Caco-2 (cell line): Measurements from ENCODE around the gene ETNK1. TPM values are rescaled to one million over a fixed set of nuclear protein-coding genes. Genes with fewer than 3 reads are reported as not detected.

Experiments used
- BruUV-seq: library from RNA; stranded (reverse); fragments of 400-500 nt; replicated peaks from 2 replicates; lab custom pipeline; 2021; lab: Mats Ljungman, UMichigan
- CTCF ChIA-PET: fragments of 300-600 bp; sonication (Branson Sonifier 250); formaldehyde crosslinking; loops from one replicate; lab custom pipeline; 2022; ENCODE audit warnings: antibody characterized with exemption; lab: Charles Lee
- POLR2A ChIA-PET: fragments of 300-600 bp; sonication (Branson Sonifier 250); formaldehyde crosslinking; loops from one replicate; lab custom pipeline; 2022; ENCODE audit warnings: antibody characterized with exemption; lab: Charles Lee
- DNase-seq, 2 experiments: peaks; one replicate each; pipeline versions ENCODE4 v3.0.0 to v3.0.0-alpha.2; 2020 to 2022
- H3K27me3 ChIP-seq: replicated peaks from 2 replicates; pipeline ENCODE4 v1.6.0; 2011; ENCODE audit warnings: low read length; ENCODE audit not compliant: control insufficient read depth, insufficient read depth
- H3K36me3 ChIP-seq: 2 replicates; pipeline ENCODE4 v1.5.1; 2011; ENCODE audit warnings: low read length; ENCODE audit not compliant: control insufficient read depth, insufficient read depth
- H3K4me1 ChIP-seq: fragments of 250-450 bp; sonication (Bioruptor Pico); 2 replicates; pipeline ENCODE4 v1.5.1; 2020; ENCODE audit warnings: mild to moderate bottlenecking
- H3K4me3 ChIP-seq: 2 replicates; pipeline ENCODE4 v1.5.1; 2011; ENCODE audit warnings: low read depth, mild to moderate bottlenecking, control low read depth, low read length
- H3K9me3 ChIP-seq: fragments of 250-450 bp; sonication (Bioruptor Pico); 2 replicates; pipeline ENCODE4 v1.5.1; 2020; ENCODE audit warnings: mild to moderate bottlenecking, moderate library complexity
- H3K27ac Mint-ChIP-seq: one replicate; pipeline ENCODE4 v1.8.0; 2022; ENCODE audit warnings: mixed read lengths; ENCODE audit not compliant: unreplicated experiment
- H3K27me3 Mint-ChIP-seq: one replicate; pipeline ENCODE4 v1.8.0; 2022; ENCODE audit warnings: mixed read lengths; ENCODE audit not compliant: insufficient read depth, unreplicated experiment
- H3K36me3 Mint-ChIP-seq: one replicate; pipeline ENCODE4 v1.8.0; 2022; ENCODE audit warnings: mild to moderate bottlenecking, mixed read lengths; ENCODE audit not compliant: insufficient read depth, unreplicated experiment
- H3K4me1 Mint-ChIP-seq: one replicate; pipeline ENCODE4 v1.8.0; 2022; ENCODE audit warnings: low read depth, mixed read lengths; ENCODE audit not compliant: unreplicated experiment
- H3K4me3 Mint-ChIP-seq: one replicate; pipeline ENCODE4 v1.8.0; 2022; ENCODE audit warnings: mild to moderate bottlenecking, moderate library complexity, mixed read lengths; ENCODE audit not compliant: unreplicated experiment
- H3K9me3 Mint-ChIP-seq: one replicate; pipeline ENCODE4 v1.8.0; 2022; ENCODE audit warnings: mixed read lengths; ENCODE audit not compliant: unreplicated experiment
- intact Hi-C: fragments of 100-400 bp; cut with micrococcal nuclease; formaldehyde crosslinking; loops from one replicate; pipeline ENCODE4 v1.10.0; 2022; ENCODE audit not compliant: unreplicated experiment
- total RNA-seq: library from RNA; stranded (reverse); gene quantifications from 2 replicates; pipeline ENCODE4 v1.2.3, GENCODE V29; 2022
- TF ChIP-seq, protein P1 (sequence below), 2 experiments: fragments of 200-600 bp in 1 of 2; IDR thresholded peaks; 1 replicate in 1 of 2; 2 replicates in 1 of 2; pipeline versions ENCODE4 v1.5.1 to v1.8.0; 2011 to 2022; ENCODE audit warnings: antibody characterized with exemption in 1 of 2, control low read depth in 1 of 2, inconsistent platforms in 1 of 2, low read depth in 1 of 2, low read length in 1 of 2, mild to moderate bottlenecking in 1 of 2, moderate library complexity in 1 of 2; ENCODE audit not compliant: insufficient read depth in 1 of 2, severe bottlenecking in 1 of 2, unreplicated experiment in 1 of 2

Gene ETNK1
- total RNA-seq, 1 experiment from 2014 or later = 78.7 TPM

DNA sequence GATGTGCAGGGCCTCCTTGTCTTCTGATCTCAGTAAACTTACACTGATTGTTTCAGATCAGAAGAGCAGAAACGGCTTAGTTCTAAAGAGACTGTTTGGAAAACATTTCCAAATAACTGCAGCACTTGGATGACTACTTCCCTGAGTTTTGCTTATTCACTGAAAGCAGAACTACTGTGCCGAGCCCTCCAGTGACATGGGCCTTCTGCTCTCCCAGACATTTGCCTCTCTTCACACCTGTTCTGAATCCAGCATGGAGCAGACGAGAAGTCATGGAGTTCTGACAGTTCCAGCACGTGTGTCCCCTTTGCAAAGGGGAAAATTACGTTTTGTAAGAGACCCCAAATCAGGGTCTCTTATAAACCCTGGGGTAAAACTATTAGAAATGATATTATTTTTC, 31.4 kb downstream of the ETNK1 start:
- BruUV-seq = no TSS peak
- H3K4me3 Mint-ChIP-seq = no peak overlapping the region
- DNase-seq = no peak
- no peaks in the 10 kb centered on the region for H3K9me3 Mint-ChIP-seq
- no peaks in the 10 kb centered on the region for H3K9me3 ChIP-seq
- H3K36me3 Mint-ChIP-seq = peaks cover 7% of the 10 kb centered on the region
- CTCF ChIA-PET = no interaction called here
- H3K4me1 Mint-ChIP-seq = no peaks in the 10 kb centered on the region
- intact Hi-C loops = no loop called here
- no peaks in the 10 kb centered on the region for H3K27me3 ChIP-seq
- H3K27ac Mint-ChIP-seq = no peak overlapping the region
- POLR2A ChIA-PET = no interaction called here
- no peaks in the 10 kb centered on the region for H3K36me3 ChIP-seq
- TF ChIP-seq, protein P1, sequence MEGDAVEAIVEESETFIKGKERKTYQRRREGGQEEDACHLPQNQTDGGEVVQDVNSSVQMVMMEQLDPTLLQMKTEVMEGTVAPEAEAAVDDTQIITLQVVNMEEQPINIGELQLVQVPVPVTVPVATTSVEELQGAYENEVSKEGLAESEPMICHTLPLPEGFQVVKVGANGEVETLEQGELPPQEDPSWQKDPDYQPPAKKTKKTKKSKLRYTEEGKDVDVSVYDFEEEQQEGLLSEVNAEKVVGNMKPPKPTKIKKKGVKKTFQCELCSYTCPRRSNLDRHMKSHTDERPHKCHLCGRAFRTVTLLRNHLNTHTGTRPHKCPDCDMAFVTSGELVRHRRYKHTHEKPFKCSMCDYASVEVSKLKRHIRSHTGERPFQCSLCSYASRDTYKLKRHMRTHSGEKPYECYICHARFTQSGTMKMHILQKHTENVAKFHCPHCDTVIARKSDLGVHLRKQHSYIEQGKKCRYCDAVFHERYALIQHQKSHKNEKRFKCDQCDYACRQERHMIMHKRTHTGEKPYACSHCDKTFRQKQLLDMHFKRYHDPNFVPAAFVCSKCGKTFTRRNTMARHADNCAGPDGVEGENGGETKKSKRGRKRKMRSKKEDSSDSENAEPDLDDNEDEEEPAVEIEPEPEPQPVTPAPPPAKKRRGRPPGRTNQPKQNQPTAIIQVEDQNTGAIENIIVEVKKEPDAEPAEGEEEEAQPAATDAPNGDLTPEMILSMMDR (IDR thresholded peaks at IDR 0.05; ENCODE audit: insufficient read depth in 1 of 2, low read depth in 1 of 2, low read length in 1 of 2, severe bottlenecking in 1 of 2, unreplicated experiment in 1 of 2) = no peak
- no peaks in the 10 kb centered on the region for H3K27me3 Mint-ChIP-seq
- H3K4me1 ChIP-seq = peaks cover 3% of the 10 kb centered on the region; the same call in 1 of the 2 replicates
- no peak overlapping the region for H3K4me3 ChIP-seq

DNA sequence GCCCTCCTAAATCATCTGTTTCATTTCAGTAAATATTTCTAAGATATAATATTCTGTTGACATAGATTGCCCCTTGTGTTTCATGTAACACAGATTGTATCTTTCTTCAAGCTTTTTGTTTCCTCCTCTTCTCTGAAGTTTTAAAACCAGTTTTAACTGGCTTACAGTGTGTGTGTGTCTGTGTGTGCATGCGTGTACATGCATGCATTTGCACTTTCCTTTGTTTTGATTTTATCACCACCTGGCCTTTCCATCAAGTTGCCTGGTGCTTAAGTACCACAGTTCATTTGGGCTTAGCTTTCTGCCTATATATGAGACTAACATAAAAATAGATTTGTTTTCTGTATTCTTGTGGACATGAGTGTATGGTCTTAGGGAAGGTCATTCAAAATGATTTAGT, 31.9 kb downstream of the ETNK1 start:
- POLR2A ChIA-PET = no interaction called here
- no peak for DNase-seq
- H3K9me3 ChIP-seq = no peaks in the 10 kb centered on the region
- H3K27ac Mint-ChIP-seq = no peak overlapping the region
- TF ChIP-seq, protein P1 (IDR thresholded peaks at IDR 0.05; ENCODE audit: insufficient read depth in 1 of 2, low read depth in 1 of 2, low read length in 1 of 2, severe bottlenecking in 1 of 2, unreplicated experiment in 1 of 2) = no peak
- peaks cover 3% of the 10 kb centered on the region for H3K36me3 Mint-ChIP-seq
- intact Hi-C loops = no loop called here
- no peaks in the 10 kb centered on the region for H3K36me3 ChIP-seq
- no peak overlapping the region for H3K4me3 Mint-ChIP-seq
- H3K4me1 ChIP-seq = peaks cover 3% of the 10 kb centered on the region; the same call in 1 of the 2 replicates
- H3K27me3 Mint-ChIP-seq = no peaks in the 10 kb centered on the region
- H3K4me1 Mint-ChIP-seq = no peaks in the 10 kb centered on the region
- H3K9me3 Mint-ChIP-seq = no peaks in the 10 kb centered on the region
- H3K4me3 ChIP-seq = no peak overlapping the region
- no TSS peak for BruUV-seq
- H3K27me3 ChIP-seq = no peaks in the 10 kb centered on the region
- CTCF ChIA-PET = no interaction called here

- TF ChIP-seq, protein P1 (IDR thresholded peaks at IDR 0.05; ENCODE audit: insufficient read depth in 1 of 2, low read depth in 1 of 2, low read length in 1 of 2, severe bottlenecking in 1 of 2, unreplicated experiment in 1 of 2) = no peak
- DNase-seq = no peak
- no peak overlapping the region for H3K4me3 ChIP-seq
- H3K9me3 ChIP-seq = no peaks in the 10 kb centered on the region
- BruUV-seq = no TSS peak
- no peaks in the 10 kb centered on the region for H3K27me3 ChIP-seq
- Mint-ChIP-seq H3K36me3 (peaks cover 4% of the 10 kb centered on the region), H3K27me3 (no peaks in the 10 kb centered on the region), H3K9me3 (no peaks in the 10 kb centered on the region), H3K4me3 (no peak overlapping the region), H3K27ac (no peak overlapping the region), H3K4me1 (no peaks in the 10 kb centered on the region)
- ChIA-PET CTCF (no interaction called here), POLR2A (no interaction called here)
- intact Hi-C loops = no loop called here
- peaks cover 3% of the 10 kb centered on the region; the same call in 1 of the 2 replicates for H3K4me1 ChIP-seq
- H3K36me3 ChIP-seq = peaks cover 2% of the 10 kb centered on the region
Observed at GRCh38 chr12:22657538-22657937, 32.6 kb downstream of the ETNK1 start.
